ENCODE measurements around the gene KCNMB1. TPM values are rescaled to one million over a fixed set of nuclear protein-coding genes. Genes with fewer than 3 reads are reported as not detected.
A peak's percentile ranks its signal among the peaks of the same experiment; 100 is the strongest.

KCNMB1 gene
- total RNA-seq, 1 donor from 2014 or later = not detected

GRCh38 chr5:170423692-170424091 is 34.5 kb upstream of the KCNMB1 start:
- no peak for TF ChIP-seq CTCF (conservative IDR thresholded peaks at IDR 0.05)

GRCh38 chr5:170421826-170422225 is 32.7 kb upstream of the KCNMB1 start:
- peaks cover 8% of the 10 kb centered on the region for H3K27me3 Mint-ChIP-seq (ENCODE audit: low read depth)
- peaks cover 6% of the 10 kb centered on the region for H3K4me1 Mint-ChIP-seq
- no peak for TF ChIP-seq CTCF (conservative IDR thresholded peaks at IDR 0.05)
- H3K27ac Mint-ChIP-seq (ENCODE audit: unreplicated experiment) = no peak overlapping the region
- no peak overlapping the region for H3K4me3 Mint-ChIP-seq
- no peaks in the 10 kb centered on the region for H3K36me3 Mint-ChIP-seq (ENCODE audit: low read depth)
- no peak for DNase-seq (ENCODE audit: low read depth, low spot score)
- H3K9me3 Mint-ChIP-seq = no peaks in the 10 kb centered on the region

More at GRCh38 chr5:170423692-170424091, 34.5 kb upstream of the KCNMB1 start:
- H3K4me3 Mint-ChIP-seq = no peak overlapping the region
- no peak overlapping the region for H3K27ac Mint-ChIP-seq (ENCODE audit: unreplicated experiment)
- H3K4me1 Mint-ChIP-seq = peaks cover 6% of the 10 kb centered on the region
- H3K36me3 Mint-ChIP-seq (ENCODE audit: low read depth) = no peaks in the 10 kb centered on the region
- H3K27me3 Mint-ChIP-seq (ENCODE audit: low read depth) = peaks cover 4% of the 10 kb centered on the region
- DNase-seq (ENCODE audit: low read depth, low spot score) = no peak
- H3K9me3 Mint-ChIP-seq = no peaks in the 10 kb centered on the region

GRCh38 chr5:170420806-170421412 is 31.7 kb upstream of the KCNMB1 start:
- H3K4me1 Mint-ChIP-seq = peaks cover 6% of the 10 kb centered on the region
- DNase-seq (ENCODE audit: low read depth, low spot score) = peak; percentile 81
- no peak overlapping the region for H3K4me3 Mint-ChIP-seq
- H3K27me3 Mint-ChIP-seq (ENCODE audit: low read depth) = peaks cover 8% of the 10 kb centered on the region
- no peaks in the 10 kb centered on the region for H3K9me3 Mint-ChIP-seq
- TF ChIP-seq CTCF (conservative IDR thresholded peaks at IDR 0.05) = peak; percentile 85
- no peak overlapping the region for H3K27ac Mint-ChIP-seq (ENCODE audit: unreplicated experiment)
- no peaks in the 10 kb centered on the region for H3K36me3 Mint-ChIP-seq (ENCODE audit: low read depth)

- Mint-ChIP-seq H3K27me3 (ENCODE audit: low read depth) (peaks cover 8% of the 10 kb centered on the region), H3K9me3 (no peaks in the 10 kb centered on the region), H3K36me3 (ENCODE audit: low read depth) (no peaks in the 10 kb centered on the region), H3K4me3 (no peak overlapping the region), H3K4me1 (peaks cover 6% of the 10 kb centered on the region), H3K27ac (ENCODE audit: unreplicated experiment) (no peak overlapping the region)
- TF ChIP-seq CTCF (conservative IDR thresholded peaks at IDR 0.05) = no peak
- DNase-seq (ENCODE audit: low read depth, low spot score) = no peak
These were observed 30.5 kb upstream of the KCNMB1 start for GRCh38 chr5:170419643-170420042.

- Mint-ChIP-seq H3K4me3 (no peak overlapping the region), H3K9me3 (no peaks in the 10 kb centered on the region), H3K36me3 (ENCODE audit: low read depth) (no peaks in the 10 kb centered on the region), H3K27me3 (ENCODE audit: low read depth) (peaks cover 8% of the 10 kb centered on the region), H3K27ac (ENCODE audit: unreplicated experiment) (no peak overlapping the region), H3K4me1 (peaks cover 6% of the 10 kb centered on the region)
- no peak for TF ChIP-seq CTCF (conservative IDR thresholded peaks at IDR 0.05)
- no peak for DNase-seq (ENCODE audit: low read depth, low spot score)
These were observed 29.6 kb upstream of the KCNMB1 start for GRCh38 chr5:170418736-170419135.

Measured in neural crest cell (in vitro differentiated cells).